ENCODE results near the gene LRRC58. TPM values are rescaled to one million over a fixed set of nuclear protein-coding genes. Genes with fewer than 3 reads are reported as not detected.

The LRRC58 gene
- total RNA-seq, 4 donors from 2014 or later: 8.4 to 15.2 (median 13.6) TPM

DNA sequence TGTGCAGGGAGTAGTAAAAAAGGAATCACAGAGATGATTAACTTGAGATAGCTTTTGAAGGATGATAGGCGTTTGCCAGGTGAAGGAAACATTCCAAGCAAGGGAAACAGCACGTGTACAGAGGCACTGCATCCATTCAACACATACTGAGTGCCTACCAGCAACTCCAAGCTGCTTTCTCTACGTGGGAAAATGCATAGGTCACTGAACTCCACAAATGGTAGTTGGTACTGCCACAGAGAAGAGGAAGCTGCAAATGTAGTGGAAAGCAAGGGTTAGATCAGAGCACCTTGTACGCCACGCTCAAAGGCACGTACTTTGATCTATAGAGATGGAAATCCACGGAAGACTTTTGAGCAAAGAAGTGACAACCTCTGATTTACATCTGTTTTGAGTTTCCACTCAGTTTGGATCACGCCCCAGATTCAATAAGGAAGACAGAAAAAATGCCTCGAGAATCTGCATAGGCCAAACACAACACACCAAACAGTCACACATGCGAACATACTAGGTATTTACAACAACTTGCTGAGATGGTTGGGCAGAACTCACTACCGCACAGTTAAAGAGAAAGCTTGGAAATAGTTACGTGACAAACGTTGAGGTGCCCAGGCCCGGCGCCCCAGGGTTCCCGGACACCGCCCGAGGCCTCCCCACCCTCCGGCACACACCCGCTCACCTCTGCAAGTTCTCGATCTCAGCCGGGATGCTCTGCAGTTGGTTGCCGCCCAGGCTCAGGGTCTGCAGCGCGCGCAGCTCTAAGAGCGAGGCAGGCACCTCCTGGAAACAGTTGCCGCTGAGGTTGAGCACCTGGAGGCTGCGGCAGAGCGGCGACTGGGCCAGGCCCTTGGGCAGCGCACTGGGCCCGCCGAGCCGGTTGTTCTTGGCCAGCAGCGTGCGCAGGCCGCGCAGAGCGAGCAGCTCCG is 826 bp downstream of the LRRC58 start:
- in situ Hi-C loops (cut with MboI; ENCODE audit: low sequenced_read_pairs in 4 of 4) (no loop called here), intact Hi-C loops (cut with DNase I; ENCODE audit: low total_unique reads) (loop anchor here (2.0 to 5.0 kb wide), 2 partner anchors 68 to 456 kb away; no protein-coding TSS in a partner anchor)
- Histone ChIP-seq H3K27me3 (no peaks in the 10 kb centered on the region), H3K4me1 (peaks cover 21 to 43% of the 10 kb centered on the region in 2 donors), H3K4me3 (peak overlapping the region; percentile 77 to 95 (median 85)), H3K27ac (peak overlapping the region; percentile 88 to 93 (median 90)), H3K36me3 (no peaks in the 10 kb centered on the region), H3K9me3 (no peaks in the 10 kb centered on the region)
- no peak for TF ChIP-seq POLR2A (IDR thresholded peaks at IDR 0.05)
- no peak for TF ChIP-seq CTCF (IDR thresholded peaks at IDR 0.05 in 4 of 5, conservative IDR thresholded peaks at IDR 0.05 in 1 of 5)
- no peak for DNase-seq
- ATAC-seq: no peak

DNA sequence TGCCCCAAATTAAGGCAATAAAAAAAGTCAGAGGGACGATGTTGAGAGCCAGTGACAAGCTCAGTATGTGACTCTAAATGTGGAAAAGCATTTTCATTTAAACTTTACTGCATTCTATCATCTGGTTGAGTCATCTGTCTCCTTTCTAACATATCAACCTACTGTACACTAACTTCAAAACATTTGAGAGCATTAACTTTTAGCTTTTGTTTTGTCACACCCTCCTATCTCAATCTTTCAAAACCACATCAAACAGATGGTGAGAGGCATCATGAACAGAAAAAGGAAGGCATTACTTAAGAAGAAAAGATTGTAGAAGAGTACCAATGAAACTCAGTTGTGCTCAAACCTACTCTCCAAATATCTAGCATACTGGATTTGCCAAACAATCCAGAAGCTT is 4.8 kb downstream of the LRRC58 start:
- no peak for TF ChIP-seq POLR2A (IDR thresholded peaks at IDR 0.05)
- TF ChIP-seq CTCF (IDR thresholded peaks at IDR 0.05 in 4 of 5, conservative IDR thresholded peaks at IDR 0.05 in 1 of 5): no peak
- ATAC-seq: no peak

GRCh38 chr3:120341658-120342346 is 7.4 kb downstream of the LRRC58 start:
- Histone ChIP-seq H3K4me3 (no peak overlapping the region), H3K36me3 (no peaks in the 10 kb centered on the region), H3K9me3 (no peaks in the 10 kb centered on the region), H3K4me1 (peaks cover 3 to 26% of the 10 kb centered on the region in 2 donors), H3K27me3 (no peaks in the 10 kb centered on the region), H3K27ac (no peak overlapping the region)
- DNase-seq: no peak
- intact Hi-C loops (cut with DNase I; ENCODE audit: low total_unique reads) (no loop called here), in situ Hi-C loops (cut with MboI; ENCODE audit: low sequenced_read_pairs in 4 of 4) (no loop called here)
- TF ChIP-seq POLR2A (IDR thresholded peaks at IDR 0.05) (no peak), CTCF (IDR thresholded peaks at IDR 0.05 in 4 of 5, conservative IDR thresholded peaks at IDR 0.05 in 1 of 5) (no peak)
- ATAC-seq: no peak

More for the DNA sequence above, 4.8 kb downstream of the LRRC58 start:
- H3K27me3 ChIP-seq: no peaks in the 10 kb centered on the region
- H3K36me3 ChIP-seq: no peaks in the 10 kb centered on the region
- intact Hi-C loops (cut with DNase I; ENCODE audit: low total_unique reads): no loop called here
- H3K9me3 ChIP-seq: no peaks in the 10 kb centered on the region
- H3K4me1 ChIP-seq: peaks cover 9 to 35% of the 10 kb centered on the region in 2 donors
- no peak for DNase-seq
- H3K27ac ChIP-seq: no peak overlapping the region
- in situ Hi-C loops (cut with MboI; ENCODE audit: low sequenced_read_pairs in 4 of 4): no loop called here
- H3K4me3 ChIP-seq: no peak overlapping the region

DNA sequence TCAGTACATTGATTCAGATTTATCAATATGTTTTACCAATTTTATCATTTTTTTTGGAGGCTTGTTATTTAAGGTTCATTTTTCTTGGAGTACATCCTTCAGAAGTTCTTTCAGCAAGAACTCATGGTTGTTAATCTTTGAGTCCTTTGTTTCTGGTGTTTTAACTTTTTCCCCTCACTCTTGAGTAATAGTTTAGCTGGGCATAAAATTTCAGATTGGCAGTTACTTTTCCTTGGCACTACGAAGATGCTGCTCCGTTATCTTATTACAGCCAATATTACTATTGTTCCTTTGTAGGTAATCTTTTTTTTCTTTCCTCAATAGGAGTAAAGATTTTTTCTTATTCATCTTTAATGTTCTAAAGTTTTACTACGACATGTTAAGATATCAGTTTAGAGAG is 9.8 kb downstream of the LRRC58 start:
- Histone ChIP-seq H3K4me1 (peaks cover 3 to 4% of the 10 kb centered on the region in 2 donors), H3K4me3 (no peak overlapping the region), H3K36me3 (peaks cover 0 to 6% of the 10 kb centered on the region in 2 donors), H3K9me3 (no peaks in the 10 kb centered on the region), H3K27ac (no peak overlapping the region), H3K27me3 (no peaks in the 10 kb centered on the region)
- DNase-seq (no peak), ATAC-seq (no peak)
- in situ Hi-C loops (cut with MboI; ENCODE audit: low sequenced_read_pairs in 4 of 4): no loop called here
- intact Hi-C loops (cut with DNase I; ENCODE audit: low total_unique reads): no loop called here
- TF ChIP-seq POLR2A (IDR thresholded peaks at IDR 0.05): no peak
- TF ChIP-seq CTCF (IDR thresholded peaks at IDR 0.05 in 4 of 5, conservative IDR thresholded peaks at IDR 0.05 in 1 of 5): no peak

Measured in gastrocnemius medialis (tissue), 4 donors.